ENCODE data around the gene ABHD8.

Gene ABHD8

GRCh38 chr19:17309965-17310461 lies 6.8 kb upstream of the ABHD8 start:
- TF ChIP-seq NFRKB (IDR thresholded peaks at IDR 0.05) (no peak), HDGF (IDR thresholded peaks at IDR 0.05; ENCODE audit: borderline replicate concordance) (no peak), ELF4 (IDR thresholded peaks at IDR 0.05) (no peak)
- ChIA-PET CTCF (no interaction called here), POLR2A (interaction anchor here (0.9 to 6.2 kb wide), 6 partner anchors 8 to 43 kb away, joined by 3 to 107 read pairs (median 6); partner anchors contain the start of genes ANO8, BABAM1 and GTPBP3)
- DNase-seq (ENCODE audit: extremely low spot score): no peak

DNA sequence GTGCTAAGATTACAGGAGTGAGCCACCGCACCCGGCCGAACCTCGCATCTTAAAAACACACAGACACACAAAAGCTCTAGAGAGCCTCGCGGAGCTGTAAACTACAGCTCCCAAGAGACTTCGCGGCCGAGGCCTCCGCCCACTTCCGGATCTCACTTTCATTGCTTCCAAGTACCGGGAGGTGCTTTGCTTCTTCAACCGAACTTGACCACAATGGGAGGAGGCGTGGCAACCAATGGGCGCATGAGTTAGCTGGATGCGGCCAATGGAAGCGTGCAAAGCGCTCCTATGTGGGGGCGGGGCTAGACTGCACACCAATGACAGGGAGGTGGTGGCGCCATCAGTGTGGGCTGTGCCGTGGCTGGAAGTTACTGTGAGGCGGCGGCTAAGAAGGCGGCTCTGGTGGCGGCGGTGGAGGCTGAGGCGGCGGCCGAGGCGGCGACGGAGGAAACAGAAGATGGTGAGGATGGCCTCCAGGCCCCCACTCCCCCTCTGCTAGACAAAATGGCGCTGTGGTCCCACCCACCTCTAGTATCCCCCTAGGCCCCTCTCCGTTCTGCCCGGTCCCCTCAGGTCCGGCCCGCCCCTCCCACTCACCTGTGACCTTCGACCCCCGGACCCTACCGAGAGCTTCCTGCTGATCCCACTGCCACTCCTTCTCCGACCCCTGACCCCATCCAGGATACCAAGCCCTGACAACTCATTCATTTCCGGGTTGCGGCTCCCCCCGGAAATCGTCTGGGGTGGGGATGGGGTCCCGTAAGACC lies 6.2 kb upstream of the ABHD8 start, which contains the start of gene DDA1:
Gene DDA1 (plus strand): TSS at position 366 of the 767 bp plus-strand sequence. CDS start 92 bp downstream, at position 458.
- TF ChIP-seq ELF4 (IDR thresholded peaks at IDR 0.05) (peak; percentile 70), SUZ12 (IDR thresholded peaks at IDR 0.05) (no peak)
- DNase-seq (ENCODE audit: extremely low spot score): peak; percentile 93
- ChIA-PET CTCF (no interaction called here), POLR2A (interaction anchor here (0.7 to 6.2 kb wide), 17 partner anchors 8 to 110 kb away, joined by 3 to 107 read pairs (median 4); partner anchors contain the start of genes ANO8, BABAM1, GTPBP3 and MVB12A)

GRCh38 chr19:17307876-17308377 lies 4.7 kb upstream of the ABHD8 start:
- ChIA-PET CTCF (interaction anchor here (0.8 kb wide), 1 partner anchor 28 kb away, joined by 3 read pairs; no protein-coding TSS in a partner anchor), POLR2A (interaction anchor here (1.0 to 6.2 kb wide), 3 partner anchors 15 to 92 kb away, joined by 3 to 107 read pairs (median 14); partner anchors contain the start of genes ANO8, GTPBP3 and USE1)
- no peak for DNase-seq (ENCODE audit: extremely low spot score)

GRCh38 chr19:17306285-17306714 lies 3.1 kb upstream of the ABHD8 start:
- CTCF ChIA-PET: interaction anchor here (0.6 to 0.9 kb wide), 2 partner anchors 13 to 104 kb away, joined by 3 to 10 read pairs; no protein-coding TSS in a partner anchor
- POLR2A ChIA-PET: interaction anchor here (0.7 to 6.2 kb wide), 4 partner anchors 11 to 101 kb away, joined by 3 to 107 read pairs (median 3); partner anchors contain the start of genes ANO8, GTPBP3 and USE1
- TF ChIP-seq L3MBTL2 (conservative IDR thresholded peaks at IDR 0.05) (0 out of 2 replicates have a peak, but pooled peaks have one; percentile 2), LEF1 (IDR thresholded peaks at IDR 0.05; ENCODE audit: borderline replicate concordance) (no peak)
- no peak for DNase-seq (ENCODE audit: extremely low spot score)

More at GRCh38 chr19:17307876-17308377, 4.7 kb upstream of the ABHD8 start:
- TF ChIP-seq NFRKB (IDR thresholded peaks at IDR 0.05): no peak
- no peak for TF ChIP-seq ARNT (IDR thresholded peaks at IDR 0.05)
- TF ChIP-seq FOXM1 (IDR thresholded peaks at IDR 0.05; ENCODE audit: borderline replicate concordance): no peak
- TF ChIP-seq ELF4 (IDR thresholded peaks at IDR 0.05): no peak
- no peak for TF ChIP-seq LEF1 (IDR thresholded peaks at IDR 0.05; ENCODE audit: borderline replicate concordance)
- TF ChIP-seq L3MBTL2 (conservative IDR thresholded peaks at IDR 0.05): no peak
- no peak for TF ChIP-seq HDGF (IDR thresholded peaks at IDR 0.05; ENCODE audit: borderline replicate concordance)

DNA sequence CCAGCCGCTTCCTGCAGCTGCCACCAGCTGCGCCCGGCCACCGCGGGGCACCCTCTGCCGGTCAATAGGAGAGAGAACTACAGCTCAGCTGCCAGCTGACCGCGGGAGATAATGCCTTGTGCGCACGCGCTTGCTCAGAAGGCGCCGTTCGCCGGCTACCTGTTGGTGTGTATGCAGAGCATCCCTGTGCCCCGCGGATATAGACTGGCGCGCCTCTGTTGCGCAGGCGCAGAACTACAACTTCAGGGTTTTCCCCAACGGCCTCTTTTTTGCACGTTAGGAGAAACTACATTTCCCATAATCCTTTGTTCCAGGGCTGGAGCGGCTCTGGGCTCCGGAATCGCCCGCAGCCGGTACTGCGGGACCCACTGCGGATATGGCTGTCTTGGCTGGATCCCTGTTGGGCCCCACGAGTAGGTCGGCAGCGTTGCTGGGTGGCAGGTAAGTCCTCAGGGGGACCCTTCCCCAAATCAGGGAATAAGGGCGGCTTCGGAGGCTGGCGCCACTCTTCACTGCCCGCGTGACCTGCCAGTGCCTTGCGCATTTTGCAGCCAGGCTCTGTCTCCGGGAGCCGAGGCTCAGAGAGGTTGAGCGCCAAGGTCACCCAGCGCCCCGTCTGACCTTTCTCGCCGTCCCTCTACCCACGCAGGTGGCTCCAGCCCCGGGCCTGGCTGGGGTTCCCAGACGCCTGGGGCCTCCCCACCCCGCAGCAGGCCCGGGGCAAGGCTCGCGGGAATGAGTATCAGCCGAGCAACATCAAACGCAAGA lies 2.5 kb upstream of the ABHD8 start, which contains the start of gene MRPL34:
Gene MRPL34 (plus strand): TSS at position 356 of the 768 bp plus-strand sequence. CDS start 21 bp downstream, at position 377.
- peak; percentile 79 for DNase-seq (ENCODE audit: extremely low spot score)
- ChIA-PET CTCF (interaction anchor here (0.6 to 1.8 kb wide), 6 partner anchors 13 to 227 kb away, joined by 3 to 11 read pairs (median 4); partner anchors contain the start of gene BABAM1), POLR2A (interaction anchor here (0.6 to 6.2 kb wide), 8 partner anchors 11 to 231 kb away, joined by 3 to 107 read pairs (median 4); partner anchors contain the start of genes ANO8, BABAM1, GTPBP3 and OCEL1)
- no peak for TF ChIP-seq BHLHE40 (IDR thresholded peaks at IDR 0.05; ENCODE audit: borderline replicate concordance)
- TF ChIP-seq CTBP1 (IDR thresholded peaks at IDR 0.05; ENCODE audit: borderline replicate concordance): peak; percentile 68; the same call in 1 of the 2 replicates
- TF ChIP-seq ELF4 (IDR thresholded peaks at IDR 0.05): peak; percentile 13; the same call in 1 of the 2 replicates
- TF ChIP-seq FOXK2 (IDR thresholded peaks at IDR 0.05): no peak
- peak; percentile 68 for TF ChIP-seq L3MBTL2 (conservative IDR thresholded peaks at IDR 0.05)
- TF ChIP-seq FOXA1 (IDR thresholded peaks at IDR 0.05): no peak

DNA sequence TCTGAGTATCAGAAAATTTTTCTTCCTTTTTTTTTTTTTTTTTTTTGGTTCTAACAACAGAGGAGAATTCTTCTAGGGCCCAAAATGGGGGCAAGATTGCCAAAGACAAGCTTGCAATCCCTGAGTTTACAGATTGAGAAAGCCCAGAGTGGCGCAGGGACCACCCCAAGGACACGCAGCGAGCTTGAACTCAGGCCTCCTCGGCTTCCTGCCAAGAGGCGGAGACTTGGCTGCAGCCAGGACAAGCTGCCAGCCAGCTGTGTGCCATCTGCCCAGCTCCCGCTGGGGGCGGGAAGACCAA lies 1.9 kb upstream of the ABHD8 start:
- CTCF ChIA-PET: interaction anchor here (0.6 to 1.8 kb wide), 6 partner anchors 12 to 227 kb away, joined by 3 to 11 read pairs (median 4); partner anchors contain the start of gene BABAM1
- TF ChIP-seq ZNF384 (IDR thresholded peaks at IDR 0.05): no peak
- TF ChIP-seq TARDBP (IDR thresholded peaks at IDR 0.05): no peak
- no peak for TF ChIP-seq CTBP1 (IDR thresholded peaks at IDR 0.05; ENCODE audit: borderline replicate concordance)
- no peak for TF ChIP-seq LEF1 (IDR thresholded peaks at IDR 0.05; ENCODE audit: borderline replicate concordance)
- no peak for TF ChIP-seq L3MBTL2 (conservative IDR thresholded peaks at IDR 0.05)
- no peak for TF ChIP-seq SP1 (IDR thresholded peaks at IDR 0.05)
- TF ChIP-seq FOXM1 (IDR thresholded peaks at IDR 0.05; ENCODE audit: borderline replicate concordance): no peak
- DNase-seq (ENCODE audit: extremely low spot score): no peak
- POLR2A ChIA-PET: interaction anchor here (0.6 to 6.2 kb wide), 9 partner anchors 11 to 231 kb away, joined by 3 to 107 read pairs (median 3); partner anchors contain the start of genes ANO8, BABAM1, GTPBP3 and MVB12A

GRCh38 chr19:17304386-17305215 lies 1.4 kb upstream of the ABHD8 start:
- TF ChIP-seq BHLHE40 (IDR thresholded peaks at IDR 0.05; ENCODE audit: borderline replicate concordance) (no peak), NFRKB (IDR thresholded peaks at IDR 0.05) (no peak), SUZ12 (IDR thresholded peaks at IDR 0.05) (no peak), ELF4 (IDR thresholded peaks at IDR 0.05) (no peak), SP1 (IDR thresholded peaks at IDR 0.05) (no peak), ARNT (IDR thresholded peaks at IDR 0.05) (no peak), FOXK2 (IDR thresholded peaks at IDR 0.05) (no peak), L3MBTL2 (conservative IDR thresholded peaks at IDR 0.05) (no peak), ZNF384 (IDR thresholded peaks at IDR 0.05) (no peak), HDGF (IDR thresholded peaks at IDR 0.05; ENCODE audit: borderline replicate concordance) (no peak), LEF1 (IDR thresholded peaks at IDR 0.05; ENCODE audit: borderline replicate concordance) (no peak), FOXM1 (IDR thresholded peaks at IDR 0.05; ENCODE audit: borderline replicate concordance) (no peak), CTBP1 (IDR thresholded peaks at IDR 0.05; ENCODE audit: borderline replicate concordance) (no peak), TARDBP (IDR thresholded peaks at IDR 0.05) (no peak)
- TF ChIP-seq, protein P1, sequence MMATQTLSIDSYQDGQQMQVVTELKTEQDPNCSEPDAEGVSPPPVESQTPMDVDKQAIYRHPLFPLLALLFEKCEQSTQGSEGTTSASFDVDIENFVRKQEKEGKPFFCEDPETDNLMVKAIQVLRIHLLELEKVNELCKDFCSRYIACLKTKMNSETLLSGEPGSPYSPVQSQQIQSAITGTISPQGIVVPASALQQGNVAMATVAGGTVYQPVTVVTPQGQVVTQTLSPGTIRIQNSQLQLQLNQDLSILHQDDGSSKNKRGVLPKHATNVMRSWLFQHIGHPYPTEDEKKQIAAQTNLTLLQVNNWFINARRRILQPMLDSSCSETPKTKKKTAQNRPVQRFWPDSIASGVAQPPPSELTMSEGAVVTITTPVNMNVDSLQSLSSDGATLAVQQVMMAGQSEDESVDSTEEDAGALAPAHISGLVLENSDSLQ (IDR thresholded peaks at IDR 0.05): no peak
- POLR2A ChIA-PET: interaction anchor here (0.6 to 6.2 kb wide), 10 partner anchors 10 to 230 kb away, joined by 3 to 107 read pairs (median 3); partner anchors contain the start of genes ANO8, BABAM1, GTPBP3 and MVB12A
- no peak for DNase-seq (ENCODE audit: extremely low spot score)
- CTCF ChIA-PET: interaction anchor here (0.6 to 1.9 kb wide), 9 partner anchors 12 to 226 kb away, joined by 3 to 11 read pairs (median 4); partner anchors contain the start of gene BABAM1

Data from HEK293T (cell line).